GM12878 (cell line): ENCODE data around the gene RFFL. TPM values are rescaled to one million over a fixed set of nuclear protein-coding genes. Genes with fewer than 3 reads are reported as not detected.

Experiments used
- ATAC-seq: fragments of 200-7000 bp; cut with Tn5 transposase; 3 replicates; pipeline ENCODE4 v1.9.1; 2020; ENCODE audit warnings: mild to moderate bottlenecking, moderate library complexity
- BruUV-seq: library from RNA; stranded (reverse); fragments of 400-500 nt; replicated peaks from 2 replicates; lab custom pipeline; 2021; lab: Mats Ljungman, UMichigan
- CTCF ChIA-PET: fragments of 300-600 bp; sonication (Branson Sonifier 250); formaldehyde crosslinking; extraction: SDS; loops from one replicate; lab custom pipeline; 2021; ENCODE audit warnings: inconsistent platforms; lab: Yijun Ruan, JAX
- POLR2A ChIA-PET: fragments of 350-600 bp; formaldehyde crosslinking; extraction: SDS; loops from one replicate; lab custom pipeline; 2021; ENCODE audit warnings: inconsistent platforms; lab: Charles Lee
- RAD21 ChIA-PET: fragments of 300-600 bp; sonication (Branson Sonifier 250); formaldehyde crosslinking; loops from one replicate; lab custom pipeline; 2023; ENCODE audit warnings: antibody characterized with exemption; ENCODE audit not compliant: unreplicated experiment; lab: Charles Lee
- SMC1A ChIA-PET: fragments of 300-600 bp; sonication (Branson Sonifier 250); formaldehyde crosslinking; loops from one replicate; lab custom pipeline; 2023; ENCODE audit not compliant: unreplicated experiment, uncharacterized antibody; lab: Charles Lee
- DNase-seq: peaks from one replicate; pipeline ENCODE4 v3.0.0-alpha.2; 2011; ENCODE audit warnings: low read depth, low spot score
- FAIRE-seq: peaks from 3 replicates; lab custom pipeline; 2011; peaks lifted over from hg19 to GRCh38; lab: Jason Lieb, UNC
- H2AFZ ChIP-seq: 2 replicates; pipeline ENCODE4 v1.6.0; 2011; ENCODE audit warnings: low read depth, low read length, control low read depth; ENCODE audit not compliant: control insufficient read depth
- H3K27ac ChIP-seq: 2 replicates; pipeline ENCODE4 v1.5.1; 2011; ENCODE audit warnings: control low read depth; ENCODE audit not compliant: control insufficient read depth, insufficient read depth
- H3K27me3 ChIP-seq, 2 experiments: replicated peaks in 1 of 2; 2 replicates each; pipeline versions ENCODE4 v1.6.0 to v1.6.1; 2011; ENCODE audit warnings: low read length in 1 of 2; ENCODE audit not compliant: control insufficient read depth in 2 of 2, insufficient read depth in 2 of 2
- H3K36me3 ChIP-seq, 2 experiments: 2 replicates each; pipeline ENCODE4 v1.5.1; 2011; ENCODE audit warnings: low read length in 1 of 2; ENCODE audit not compliant: control insufficient read depth in 2 of 2, insufficient read depth in 2 of 2
- H3K4me1 ChIP-seq: 2 replicates; pipeline ENCODE4 v1.6.1; 2011; ENCODE audit warnings: mild to moderate bottlenecking, low read length, moderate library complexity, mixed read lengths; ENCODE audit not compliant: control insufficient read depth, insufficient read depth
- H3K4me2 ChIP-seq: 2 replicates; pipeline ENCODE4 v1.6.0; 2011; ENCODE audit warnings: control low read depth; ENCODE audit not compliant: control insufficient read depth, insufficient read depth
- H3K4me3 ChIP-seq: fragments of 200-600 bp; sonication (generic); 2 replicates; pipeline ENCODE4 v1.5.1; 2016
- H3K79me2 ChIP-seq: 2 replicates; pipeline ENCODE4 v1.6.0; 2011; ENCODE audit warnings: low read length; ENCODE audit not compliant: control insufficient read depth, insufficient read depth
- H3K9ac ChIP-seq: 2 replicates; pipeline ENCODE4 v1.8.0; 2011; ENCODE audit warnings: low read length, control low read depth, mixed read lengths; ENCODE audit not compliant: control insufficient read depth, insufficient read depth
- H3K9me3 ChIP-seq: replicated peaks from 3 replicates; pipeline ENCODE4 v1.5.1; 2011; ENCODE audit warnings: mild to moderate bottlenecking, low read length; ENCODE audit not compliant: control insufficient read depth, insufficient read depth
- H4K20me1 ChIP-seq: 2 replicates; pipeline ENCODE4 v1.6.0; 2011; ENCODE audit not compliant: control insufficient read depth, insufficient read depth
- CHD4 ChIP-seq: fragments of 200-600 bp; sonication (generic); IDR thresholded peaks from 2 replicates; pipeline ENCODE4 v1.6.1; 2016; ENCODE audit warnings: mild to moderate bottlenecking
- CREB1 ChIP-seq: IDR thresholded peaks from 2 replicates; pipeline ENCODE4 v1.6.1; 2012; ENCODE audit warnings: low read depth, mild to moderate bottlenecking, inconsistent platforms
- EP300 ChIP-seq, 2 experiments: fragments of 150-350 bp in 1 of 2; IDR thresholded peaks; 2 replicates each; pipeline ENCODE4 v1.6.1; 2011 to 2012; ENCODE audit warnings: low read depth in 2 of 2, low read length in 2 of 2, borderline replicate concordance in 1 of 2, improper control_type of control experiment in 1 of 2, inconsistent platforms in 1 of 2; ENCODE audit not compliant: control insufficient read depth in 1 of 2
- HDAC6 ChIP-seq: fragments of 200-600 bp; sonication (generic); IDR thresholded peaks from one replicate; pipeline ENCODE4 v1.8.0; 2017; ENCODE audit warnings: antibody characterized with exemption; ENCODE audit not compliant: unreplicated experiment
- MTA3 ChIP-seq: IDR thresholded peaks from 2 replicates; pipeline ENCODE4 v1.6.1; 2012; ENCODE audit warnings: low read length, inconsistent platforms, borderline replicate concordance
- POLR2A ChIP-seq: IDR thresholded peaks from 2 replicates; pipeline ENCODE4 v1.6.1; 2011; ENCODE audit warnings: low read depth, mild to moderate bottlenecking, low read length
- SIN3A ChIP-seq: IDR thresholded peaks from 2 replicates; pipeline ENCODE4 v1.6.1; 2012; ENCODE audit warnings: low read depth, low read length, improper control_type of control experiment
- SUZ12 ChIP-seq: fragments of 200-600 bp; sonication (generic); IDR thresholded peaks from one replicate; pipeline ENCODE4 v1.6.1; 2018; ENCODE audit warnings: antibody characterized with exemption, mild to moderate bottlenecking; ENCODE audit not compliant: unreplicated experiment
- ZZZ3 ChIP-seq: IDR thresholded peaks from 2 replicates; pipeline ENCODE4 v1.6.1; 2011; ENCODE audit warnings: low read depth; ENCODE audit not compliant: control insufficient read depth, insufficient read length
- WGBS: methylation state at CpG from one replicate; pipeline ENCODE4 v1.1.6; 2016; ENCODE audit warnings: low lambda C conversion rate; ENCODE audit not compliant: insufficient replicate concordance, insufficient coverage; ENCODE audit errors: missing lambda C conversion rate; 5-methylcytosine and 5-hydroxymethylcytosine counted together
- in situ Hi-C: fragments of 300-500 bp; cut with MboI; formaldehyde crosslinking; loops from 9 replicates; pipeline ENCODE4 v1.14.3; 2018; ENCODE audit warnings: mixed read lengths
- intact Hi-C: fragments of 100-400 bp; cut with micrococcal nuclease; formaldehyde crosslinking; loops from one replicate; pipeline ENCODE4 v1.14.2; 2022; ENCODE audit not compliant: unreplicated experiment
- polyA plus RNA-seq, 11 experiments: library from polyadenylated mRNA; depleted of rRNA in 4 of 11; unstranded in 6 of 11; stranded (reverse) in 5 of 11; fragments of >200 nt; fragmentation: Nextera tagmentation in 4 of 11; fragmentation: Illumina TruSeq in 1 of 11; extraction: Ambion mirVana in 4 of 11; extraction: Trizol in 1 of 11; gene quantifications; 1 replicate in 1 of 11; 2 replicates in 10 of 11; pipeline versions ENCODE4 v1.2.1 to v1.2.3, GENCODE V29; 2011 to 2016; ENCODE audit warnings: inconsistent platforms in 2 of 11, missing spikeins in 2 of 11, low read depth in 1 of 11
- total RNA-seq, 4 experiments: library from RNA; depleted of rRNA in 3 of 4; stranded (reverse); fragments of >200 nt in 3 of 4; fragmentation: Illumina TruSeq in 1 of 4; extraction: Trizol in 1 of 4; gene quantifications; 2 replicates each; pipeline versions ENCODE4 v1.2.1 to v1.2.3, GENCODE V29; 2013 to 2021
- TF ChIP-seq, protein P1 (sequence below): fragments of 450-650 bp; conservative IDR thresholded peaks from 2 replicates; pipeline ENCODE4 v1.6.1; 2017; ENCODE audit warnings: mild to moderate bottlenecking, moderate library complexity
- TF ChIP-seq, protein P2 (sequence below): IDR thresholded peaks from 2 replicates; pipeline ENCODE4 v1.6.1; 2012; ENCODE audit warnings: low read depth, low read length, improper control_type of control experiment
- TF ChIP-seq, protein P3 (sequence below): IDR thresholded peaks from 2 replicates; pipeline ENCODE4 v1.6.1; 2012; ENCODE audit warnings: low read depth, low read length, improper control_type of control experiment
- TF ChIP-seq, protein P4 (sequence below): IDR thresholded peaks from 2 replicates; pipeline ENCODE4 v1.6.1; 2012; ENCODE audit warnings: low read depth, low read length, improper control_type of control experiment

Gene RFFL
- total and polyA plus RNA-seq, 10 of the 15 experiments (the other 5 are each of a cell fraction or from before 2014, with no cell fraction given): 4.7 to 56.1 (median 26.9) TPM

DNA sequence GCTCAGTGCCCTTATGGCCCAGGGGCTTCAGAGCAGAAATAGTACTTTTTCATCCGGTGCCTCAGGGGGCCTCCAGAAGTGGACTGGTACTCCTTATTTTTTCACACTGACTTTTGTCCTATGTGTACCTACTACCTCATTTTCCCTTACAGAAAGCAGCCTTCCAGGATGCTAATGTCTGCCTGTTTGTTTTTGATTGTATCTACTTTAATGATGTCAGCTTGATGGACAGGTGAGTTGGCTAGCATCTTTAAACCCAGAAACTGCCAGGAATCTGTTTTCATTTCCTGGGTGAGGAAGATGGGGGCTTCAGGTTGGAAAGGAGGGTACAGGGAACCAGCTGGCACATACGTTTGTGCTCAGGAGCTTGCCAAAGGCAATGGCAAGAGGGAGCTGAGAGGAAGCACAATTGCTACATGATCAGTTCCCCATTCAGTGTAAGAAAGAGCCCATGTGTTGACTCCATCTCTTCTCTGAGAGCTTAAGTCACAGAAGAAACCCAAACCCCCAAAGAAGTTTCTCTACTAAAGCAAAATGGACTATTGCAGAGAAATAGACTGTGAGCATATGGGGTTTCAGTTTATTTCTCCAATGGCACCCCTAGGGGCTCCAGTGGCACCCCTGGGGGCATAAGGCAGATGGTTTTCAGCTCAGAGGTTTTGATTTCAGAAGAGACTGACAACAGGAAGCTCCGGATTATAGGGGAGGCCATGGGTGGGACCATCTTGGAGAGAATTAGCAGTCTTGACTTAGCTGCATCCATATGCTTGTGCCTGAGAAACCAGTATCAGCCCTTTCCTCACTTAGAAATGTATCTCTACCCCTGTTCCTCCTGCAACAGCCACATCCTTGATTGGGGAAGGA is 66.9 kb downstream of the RFFL start:
- no peaks in the 10 kb centered on the region for H3K79me2 ChIP-seq
- no peak for TF ChIP-seq HDAC6
- no peak for TF ChIP-seq SUZ12
- TF ChIP-seq, protein P1, sequence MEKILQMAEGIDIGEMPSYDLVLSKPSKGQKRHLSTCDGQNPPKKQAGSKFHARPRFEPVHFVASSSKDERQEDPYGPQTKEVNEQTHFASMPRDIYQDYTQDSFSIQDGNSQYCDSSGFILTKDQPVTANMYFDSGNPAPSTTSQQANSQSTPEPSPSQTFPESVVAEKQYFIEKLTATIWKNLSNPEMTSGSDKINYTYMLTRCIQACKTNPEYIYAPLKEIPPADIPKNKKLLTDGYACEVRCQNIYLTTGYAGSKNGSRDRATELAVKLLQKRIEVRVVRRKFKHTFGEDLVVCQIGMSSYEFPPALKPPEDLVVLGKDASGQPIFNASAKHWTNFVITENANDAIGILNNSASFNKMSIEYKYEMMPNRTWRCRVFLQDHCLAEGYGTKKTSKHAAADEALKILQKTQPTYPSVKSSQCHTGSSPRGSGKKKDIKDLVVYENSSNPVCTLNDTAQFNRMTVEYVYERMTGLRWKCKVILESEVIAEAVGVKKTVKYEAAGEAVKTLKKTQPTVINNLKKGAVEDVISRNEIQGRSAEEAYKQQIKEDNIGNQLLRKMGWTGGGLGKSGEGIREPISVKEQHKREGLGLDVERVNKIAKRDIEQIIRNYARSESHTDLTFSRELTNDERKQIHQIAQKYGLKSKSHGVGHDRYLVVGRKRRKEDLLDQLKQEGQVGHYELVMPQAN: no peak
- TF ChIP-seq POLR2A: no peak
- TF ChIP-seq, protein P2, sequence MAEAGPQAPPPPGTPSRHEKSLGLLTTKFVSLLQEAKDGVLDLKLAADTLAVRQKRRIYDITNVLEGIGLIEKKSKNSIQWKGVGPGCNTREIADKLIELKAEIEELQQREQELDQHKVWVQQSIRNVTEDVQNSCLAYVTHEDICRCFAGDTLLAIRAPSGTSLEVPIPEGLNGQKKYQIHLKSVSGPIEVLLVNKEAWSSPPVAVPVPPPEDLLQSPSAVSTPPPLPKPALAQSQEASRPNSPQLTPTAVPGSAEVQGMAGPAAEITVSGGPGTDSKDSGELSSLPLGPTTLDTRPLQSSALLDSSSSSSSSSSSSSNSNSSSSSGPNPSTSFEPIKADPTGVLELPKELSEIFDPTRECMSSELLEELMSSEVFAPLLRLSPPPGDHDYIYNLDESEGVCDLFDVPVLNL: no peak
- no peak for TF ChIP-seq CREB1
- TF ChIP-seq MTA3: no peak
- TF ChIP-seq, protein P3, sequence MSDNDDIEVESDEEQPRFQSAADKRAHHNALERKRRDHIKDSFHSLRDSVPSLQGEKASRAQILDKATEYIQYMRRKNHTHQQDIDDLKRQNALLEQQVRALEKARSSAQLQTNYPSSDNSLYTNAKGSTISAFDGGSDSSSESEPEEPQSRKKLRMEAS: no peak
- TF ChIP-seq ZZZ3: no peak
- TF ChIP-seq, protein P4, sequence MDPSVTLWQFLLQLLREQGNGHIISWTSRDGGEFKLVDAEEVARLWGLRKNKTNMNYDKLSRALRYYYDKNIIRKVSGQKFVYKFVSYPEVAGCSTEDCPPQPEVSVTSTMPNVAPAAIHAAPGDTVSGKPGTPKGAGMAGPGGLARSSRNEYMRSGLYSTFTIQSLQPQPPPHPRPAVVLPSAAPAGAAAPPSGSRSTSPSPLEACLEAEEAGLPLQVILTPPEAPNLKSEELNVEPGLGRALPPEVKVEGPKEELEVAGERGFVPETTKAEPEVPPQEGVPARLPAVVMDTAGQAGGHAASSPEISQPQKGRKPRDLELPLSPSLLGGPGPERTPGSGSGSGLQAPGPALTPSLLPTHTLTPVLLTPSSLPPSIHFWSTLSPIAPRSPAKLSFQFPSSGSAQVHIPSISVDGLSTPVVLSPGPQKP: no peak
- no peak for TF ChIP-seq EP300 (IDR thresholded peaks at IDR 0.05; ENCODE audit: borderline replicate concordance in 1 of 2, control insufficient read depth in 1 of 2, low read depth in 2 of 2, low read length in 2 of 2)
- no peak for TF ChIP-seq SIN3A
- no peak for TF ChIP-seq CHD4
- TF ChIP-seq, all 136 proteins: peak for 0
- no TSS peak for BruUV-seq
- POLR2A ChIA-PET: no interaction called here
- SMC1A ChIA-PET: interaction anchor here (1.1 to 7.2 kb wide), 6 partner anchors 11 to 121 kb away, joined by 3 to 101 read pairs (median 5); partner anchors contain the start of genes RAD51D and RFFL
- no peaks in the 10 kb centered on the region for H3K27me3 ChIP-seq
- no peak overlapping the region for H3K27ac ChIP-seq
- intact Hi-C loops: no loop called here
- CTCF ChIA-PET: interaction anchor here (1.0 to 9.8 kb wide), 7 partner anchors 11 to 126 kb away, joined by 3 to 149 read pairs (median 3); partner anchors contain the start of genes FNDC8 and RAD51D
- 98% methylated on average over 3 of the region's 3 CpGs for WGBS
- H3K36me3 ChIP-seq: peaks cover 17 to 32% of the 10 kb centered on the region in 2 experiments; a peak in 3 of 4 replicates
- H3K4me3 ChIP-seq: no peak overlapping the region
- H3K9ac ChIP-seq: no peak overlapping the region
- RAD21 ChIA-PET: interaction anchor here (0.7 to 5.5 kb wide), 4 partner anchors 19 to 122 kb away, joined by 3 to 32 read pairs (median 3); partner anchors contain the start of gene RAD51D
- H3K9me3 ChIP-seq: no peaks in the 10 kb centered on the region
- FAIRE-seq (no peak), DNase-seq (no peak), ATAC-seq (no peak)
- in situ Hi-C loops: loop anchor here (5.0 kb wide), 2 partner anchors 96 to 121 kb away; partner anchors contain the start of gene RAD51D
- H3K4me2 ChIP-seq: no peak overlapping the region
- no peak overlapping the region for H2AFZ ChIP-seq
- H4K20me1 ChIP-seq: no peaks in the 10 kb centered on the region
- H3K4me1 ChIP-seq: peaks cover under 1% of the 10 kb centered on the region; the same call in 1 of the 2 replicates
